HepG2 (cell line): ENCODE measurements around the gene SLC35B4. TPM values are rescaled to one million over a fixed set of nuclear protein-coding genes. Genes with fewer than 3 reads are reported as not detected.

Experiments
- ATAC-seq: fragments of 200-7000 bp; cut with Tn5 transposase; 3 replicates; pipeline ENCODE4 v1.9.1; 2020; ENCODE audit warnings: mild to moderate bottlenecking, moderate library complexity
- BruUV-seq: library from RNA; stranded (reverse); fragments of 400-500 nt; replicated peaks from 2 replicates; lab custom pipeline; 2021; lab: Mats Ljungman, UMichigan
- CTCF ChIA-PET: fragments of 300-600 bp; formaldehyde crosslinking; extraction: SDS; loops from one replicate; lab custom pipeline; 2021; ENCODE audit warnings: low total read pairs, inconsistent platforms, low intra/inter-chr PET ratio; lab: Yijun Ruan, JAX
- POLR2A ChIA-PET: fragments of 350-600 bp; sonication (Branson Sonifier 250); formaldehyde crosslinking; loops from one replicate; lab custom pipeline; 2020; ENCODE audit warnings: antibody characterized with exemption, inconsistent platforms; lab: Yijun Ruan, JAX
- DNase-seq: peaks from one replicate; pipeline ENCODE4 v3.0.0-alpha.2; 2015; ENCODE audit warnings: low spot score
- FAIRE-seq: peaks from 3 replicates; lab custom pipeline; 2011; peaks lifted over from hg19 to GRCh38; lab: Jason Lieb, UNC
- H2AFZ ChIP-seq: one replicate; pipeline ENCODE4 v1.6.1; 2011; ENCODE audit warnings: low read length, inconsistent platforms
- H3K27ac ChIP-seq: fragments of 300-600 bp; 3 replicates; pipeline ENCODE4 v1.8.0; 2011; ENCODE audit warnings: mixed run types, mild to moderate bottlenecking, mixed read lengths, low read length, inconsistent platforms; ENCODE audit not compliant: insufficient read depth; ENCODE audit errors: extremely low read length
- H3K27me3 ChIP-seq, 2 experiments: fragments of 200-600 bp in 1 of 2; 2 replicates in 1 of 2; 3 replicates in 1 of 2; pipeline versions ENCODE4 v1.6.0 to v1.8.0; 2011; ENCODE audit warnings: low read length in 2 of 2, mild to moderate bottlenecking in 2 of 2, moderate library complexity in 2 of 2, inconsistent platforms in 1 of 2; ENCODE audit not compliant: insufficient read depth in 2 of 2, control insufficient read depth in 1 of 2
- H3K36me3 ChIP-seq, 2 experiments: fragments of 200-600 bp in 1 of 2; replicated peaks in 1 of 2; 2 replicates in 1 of 2; 3 replicates in 1 of 2; pipeline versions ENCODE4 v1.5.1 to v1.8.0; 2011; ENCODE audit warnings: low read length in 2 of 2, inconsistent platforms in 1 of 2; ENCODE audit not compliant: insufficient read depth in 2 of 2, control insufficient read depth in 1 of 2
- H3K4me1 ChIP-seq: 2 replicates; pipeline ENCODE4 v1.5.1; 2012; ENCODE audit warnings: low read length, inconsistent platforms; ENCODE audit not compliant: insufficient read depth
- H3K4me2 ChIP-seq: 2 replicates; pipeline ENCODE4 v1.6.0; 2011; ENCODE audit warnings: low read depth, low read length, inconsistent platforms
- H3K4me3 ChIP-seq, 3 experiments: fragments of 200-600 bp in 1 of 3; sonication (generic), shearing (Covaris generic) in 1 of 3; replicated peaks in 1 of 3; 2 replicates each; pipeline ENCODE4 v1.5.1; 2011 to 2016; ENCODE audit warnings: low read length in 3 of 3, inconsistent platforms in 2 of 3, low read depth in 2 of 3, mild to moderate bottlenecking in 2 of 3, control low read depth in 1 of 3, mixed read lengths in 1 of 3; ENCODE audit not compliant: insufficient read depth in 1 of 3
- H3K79me2 ChIP-seq: one replicate; pipeline ENCODE4 v1.6.1; 2011; ENCODE audit warnings: low read length, inconsistent platforms; ENCODE audit not compliant: insufficient read depth
- H3K9ac ChIP-seq: 2 replicates; pipeline ENCODE4 v1.6.0; 2011; ENCODE audit warnings: mild to moderate bottlenecking, low read depth, low read length, inconsistent platforms; ENCODE audit not compliant: insufficient read depth
- H3K9me3 ChIP-seq: 2 replicates; pipeline ENCODE4 v1.5.1; 2012; ENCODE audit warnings: mild to moderate bottlenecking, low read length
- H4K20me1 ChIP-seq: 2 replicates; pipeline ENCODE4 v1.6.0; 2011; ENCODE audit warnings: inconsistent platforms, mild to moderate bottlenecking, low read length, moderate library complexity; ENCODE audit not compliant: insufficient read depth
- ATRX ChIP-seq: sonication (generic); formaldehyde crosslinking; IDR thresholded peaks from 2 replicates; pipeline ENCODE4 v1.4.0; 2020; ENCODE audit warnings: missing genetic modification reagents, borderline replicate concordance
- CAMTA2 ChIP-seq: sonication (generic); formaldehyde crosslinking; IDR thresholded peaks from 2 replicates; pipeline ENCODE4 v1.4.0; 2020; ENCODE audit warnings: mild to moderate bottlenecking, missing genetic modification reagents, borderline replicate concordance
- CEBPG ChIP-seq: IDR thresholded peaks from 2 replicates; pipeline ENCODE4 v1.6.1; 2016
- CREB1 ChIP-seq, 2 experiments: fragments of 450-650 bp in 1 of 2; IDR thresholded peaks; 2 replicates each; pipeline ENCODE4 v1.6.1; 2016 to 2017; ENCODE audit warnings: control low read depth in 1 of 2, mild to moderate bottlenecking in 1 of 2, missing compliant biosample characterization in 1 of 2, missing genetic modification characterization in 1 of 2
- ELF1 ChIP-seq: sonication (generic); formaldehyde crosslinking; IDR thresholded peaks from 2 replicates; pipeline ENCODE4 v1.4.0; 2020; ENCODE audit warnings: missing genetic modification reagents
- ELF4 ChIP-seq: sonication (generic); formaldehyde crosslinking; IDR thresholded peaks from 2 replicates; pipeline ENCODE4 v1.5.0; 2020; ENCODE audit warnings: missing genetic modification reagents, mild to moderate bottlenecking, moderate library complexity, borderline replicate concordance
- GTF2F1 ChIP-seq: fragments of 150-350 bp; IDR thresholded peaks from 2 replicates; pipeline ENCODE4 v1.6.1; 2014; ENCODE audit warnings: low read length
- JARID2 ChIP-seq: sonication (generic); formaldehyde crosslinking; IDR thresholded peaks from 2 replicates; pipeline ENCODE4 v1.8.1; 2023; ENCODE audit warnings: missing genetic modification reagents, inconsistent platforms; ENCODE audit not compliant: insufficient replicate concordance
- MIER2 ChIP-seq: IDR thresholded peaks from 2 replicates; pipeline ENCODE4 v1.6.1; 2016; ENCODE audit warnings: missing biosample characterization, missing genetic modification reagents
- PAX8 ChIP-seq: sonication (generic); formaldehyde crosslinking; IDR thresholded peaks from 2 replicates; pipeline ENCODE4 v1.8.0; 2022; ENCODE audit warnings: mild to moderate bottlenecking, missing genetic modification reagents, borderline replicate concordance
- SMC3 ChIP-seq: IDR thresholded peaks from 2 replicates; pipeline ENCODE4 v1.6.1; 2011; ENCODE audit warnings: low read length, improper control_type of control experiment
- SP2 ChIP-seq: sonication (generic); formaldehyde crosslinking; IDR thresholded peaks from 2 replicates; pipeline ENCODE4 v1.5.1; 2020; ENCODE audit warnings: mild to moderate bottlenecking, missing genetic modification reagents
- ZIK1 ChIP-seq: sonication (generic); formaldehyde crosslinking; IDR thresholded peaks from 2 replicates; pipeline ENCODE4 v1.5.0; 2020; ENCODE audit warnings: mild to moderate bottlenecking, low read depth, missing genetic modification reagents, borderline replicate concordance
- ZNF253 ChIP-seq: sonication (generic); formaldehyde crosslinking; IDR thresholded peaks from 2 replicates; pipeline ENCODE4 v1.8.0; 2022; ENCODE audit warnings: mild to moderate bottlenecking, missing genetic modification reagents, borderline replicate concordance
- ZNF350 ChIP-seq: sonication (generic); formaldehyde crosslinking; IDR thresholded peaks from 2 replicates; pipeline ENCODE4 v1.4.0; 2020; ENCODE audit warnings: mild to moderate bottlenecking, low read depth, missing genetic modification reagents, borderline replicate concordance
- ZNF567 ChIP-seq: sonication (generic); formaldehyde crosslinking; IDR thresholded peaks from 2 replicates; pipeline ENCODE4 v1.8.1; 2023; ENCODE audit warnings: mild to moderate bottlenecking, missing genetic modification reagents, borderline replicate concordance
- ZNF737 ChIP-seq: sonication (generic); formaldehyde crosslinking; IDR thresholded peaks from 2 replicates; pipeline ENCODE4 v1.5.0; 2020; ENCODE audit warnings: missing genetic modification reagents, mild to moderate bottlenecking, borderline replicate concordance
- ZNF839 ChIP-seq: sonication (generic); formaldehyde crosslinking; IDR thresholded peaks from 2 replicates; pipeline ENCODE4 v1.4.0; 2020; ENCODE audit warnings: missing genetic modification reagents, mild to moderate bottlenecking, borderline replicate concordance
- WGBS: methylation state at CpG from one replicate; pipeline ENCODE4 v1.1.6; 2017; ENCODE audit warnings: low lambda C conversion rate; 5-methylcytosine and 5-hydroxymethylcytosine counted together
- in situ Hi-C: cut with HindIII; loops from 2 replicates; pipeline ENCODE4 v1.10.0; 2017; ENCODE audit warnings: low pct_unique_long_range_greater_than_20kb; ENCODE audit not compliant: extremely low pct_ligation_motif_present
- intact Hi-C: fragments of 100-400 bp; cut with micrococcal nuclease; formaldehyde crosslinking; loops from one replicate; pipeline ENCODE4 v1.10.0; 2022; ENCODE audit not compliant: unreplicated experiment
- polyA plus RNA-seq, 8 experiments: library from polyadenylated mRNA; depleted of rRNA in 3 of 8; stranded (reverse) in 7 of 8; unstranded in 1 of 8; fragments of >200 nt; fragmentation: Illumina TruSeq in 4 of 8; extraction: Trizol in 4 of 8; gene quantifications; 2 replicates each; pipeline versions ENCODE4 v1.2.1 to v1.2.3, GENCODE V29; 2011 to 2016; ENCODE audit warnings: low read depth in 4 of 8, missing spikeins in 1 of 8, mixed read lengths in 1 of 8; ENCODE audit not compliant: insufficient read depth in 1 of 8
- total RNA-seq, 5 experiments: library from RNA; depleted of rRNA; stranded (reverse); fragments of >200 nt; fragmentation: Illumina TruSeq; extraction: Trizol; gene quantifications; 2 replicates each; pipeline ENCODE4 v1.2.3, GENCODE V29; 2016; ENCODE audit warnings: low read depth in 1 of 5
- TF ChIP-seq, protein P1 (sequence below): IDR thresholded peaks from 2 replicates; pipeline ENCODE4 v1.6.1; 2016; ENCODE audit warnings: mild to moderate bottlenecking, missing biosample characterization, missing genetic modification reagents

SLC35B4 gene
- total and polyA plus RNA-seq, 2 of the 13 experiments (the other 11 are each of a cell fraction or from before 2014, with no cell fraction given): 17.1 to 17.8 TPM

DNA sequence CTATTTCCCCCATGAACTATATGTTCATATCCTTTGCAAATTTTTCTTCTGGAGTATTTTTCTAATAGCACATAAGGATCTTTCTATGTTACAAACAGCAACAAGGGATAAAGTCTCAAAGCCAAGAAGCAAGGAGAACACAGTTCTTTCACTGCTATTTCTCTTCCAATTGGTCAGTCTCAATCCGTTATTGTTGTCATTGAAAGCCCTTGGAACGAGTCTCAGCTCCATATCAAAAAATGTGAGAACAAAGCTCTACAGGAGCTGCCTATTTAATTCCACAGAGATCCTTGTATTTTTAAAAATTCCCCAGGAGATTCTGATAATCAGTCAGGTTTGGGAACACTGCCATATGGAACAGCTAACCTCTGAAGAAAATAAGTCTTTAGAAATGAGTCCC lies 15.7 kb downstream of the SLC35B4 start (continued):
- TF ChIP-seq CEBPG (no peak), JARID2 (no peak), ELF4 (no peak), CREB1 (IDR thresholded peaks at IDR 0.05) (no peak), CREB1 (CRISPR knock-in tag; IDR thresholded peaks at IDR 0.05) (no peak), SMC3 (no peak), ATRX (no peak), ZNF839 (CRISPR knock-in tag) (no peak)
- TF ChIP-seq, protein P1, sequence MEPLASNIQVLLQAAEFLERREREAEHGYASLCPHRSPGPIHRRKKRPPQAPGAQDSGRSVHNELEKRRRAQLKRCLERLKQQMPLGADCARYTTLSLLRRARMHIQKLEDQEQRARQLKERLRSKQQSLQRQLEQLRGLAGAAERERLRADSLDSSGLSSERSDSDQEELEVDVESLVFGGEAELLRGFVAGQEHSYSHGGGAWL (CRISPR knock-in tag): no peak

DNA sequence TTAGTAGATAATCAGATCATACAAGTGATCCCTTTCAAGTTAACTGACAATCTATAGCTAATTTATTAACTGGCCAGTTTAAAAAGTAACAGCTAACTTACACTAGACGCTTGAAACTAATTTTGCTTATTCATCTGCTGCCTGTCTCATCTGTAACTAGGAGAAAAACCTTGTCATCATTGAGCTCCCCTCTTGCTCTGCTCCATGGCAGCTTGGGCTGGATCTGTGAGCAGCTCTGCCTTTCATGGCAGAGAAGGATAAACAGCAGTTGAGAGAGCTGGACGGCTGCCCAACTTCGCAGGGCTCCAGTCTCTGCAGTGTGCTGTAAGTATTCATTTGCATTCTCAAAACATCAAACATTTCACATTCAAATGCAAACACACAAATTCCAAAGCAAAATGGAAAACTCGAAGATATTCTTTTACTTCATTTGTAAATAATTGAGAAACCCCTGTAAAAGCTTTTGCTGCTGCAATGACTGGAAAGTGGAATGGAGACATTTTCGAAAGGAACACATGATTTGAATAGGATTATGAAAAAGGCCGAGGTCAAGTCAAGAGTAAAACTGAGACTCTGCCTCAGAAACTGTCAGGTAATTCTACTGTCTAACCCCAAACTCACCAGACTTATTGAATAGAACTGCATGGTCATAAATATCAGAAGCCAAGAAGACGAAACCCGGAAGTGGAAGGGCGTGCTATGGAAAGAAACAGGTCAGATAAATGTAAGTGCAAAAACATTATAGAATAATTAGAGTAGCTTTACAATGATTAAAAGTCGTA lies 17.6 kb downstream of the SLC35B4 start:
- no peaks in the 10 kb centered on the region for H3K79me2 ChIP-seq
- ChIA-PET CTCF (no interaction called here), POLR2A (no interaction called here)
- DNase-seq: no peak
- no peak overlapping the region for H2AFZ ChIP-seq
- H3K27me3 ChIP-seq: no peaks in the 10 kb centered on the region
- H3K9ac ChIP-seq: no peak overlapping the region
- H3K36me3 ChIP-seq: peaks cover 6 to 48% of the 10 kb centered on the region in 2 experiments
- ATAC-seq: no peak
- 86% methylated on average over 10 of the region's 10 CpGs for WGBS
- TF ChIP-seq ELF1 (CRISPR knock-in tag): no peak
- no peak for TF ChIP-seq SP2 (CRISPR knock-in tag)
- TF ChIP-seq PAX8 (CRISPR knock-in tag): no peak
- no peak for TF ChIP-seq ZIK1 (CRISPR knock-in tag)
- no peak for TF ChIP-seq ZNF737 (CRISPR knock-in tag)
- TF ChIP-seq ZNF253: no peak
- TF ChIP-seq CAMTA2 (CRISPR knock-in tag): no peak
- TF ChIP-seq MIER2 (CRISPR knock-in tag): no peak
- no peak for TF ChIP-seq ZNF567 (CRISPR knock-in tag)
- TF ChIP-seq GTF2F1: no peak
- no peak for TF ChIP-seq ZNF350 (CRISPR knock-in tag)
- H4K20me1 ChIP-seq: no peaks in the 10 kb centered on the region
- no peak for FAIRE-seq
- BruUV-seq: no TSS peak
- no peak overlapping the region for H3K4me2 ChIP-seq
- no peaks in the 10 kb centered on the region for H3K4me1 ChIP-seq
- H3K9me3 ChIP-seq: no peaks in the 10 kb centered on the region
- in situ Hi-C loops: no loop called here
- intact Hi-C loops: no loop called here
- no peak overlapping the region for H3K27ac ChIP-seq
- H3K4me3 ChIP-seq: no peak overlapping the region
